Panc1 (cell line): ENCODE data around the gene KIF23.

Experiments
- POLR2AphosphoS5 ChIP-seq: IDR thresholded peaks from 2 replicates; pipeline ENCODE4 v1.6.1; 2012; ENCODE audit warnings: mild to moderate bottlenecking, low read depth, low read length, moderate library complexity
- TF ChIP-seq, protein P1 (sequence below): fragments of 450-650 bp; IDR thresholded peaks from 2 replicates; pipeline ENCODE4 v1.5.1; 2017; ENCODE audit warnings: mild to moderate bottlenecking
- TF ChIP-seq, protein P2 (sequence below), 2 experiments: IDR thresholded peaks; 2 replicates each; pipeline ENCODE4 v1.6.1; 2011 to 2012; ENCODE audit warnings: low read depth in 2 of 2, control low read depth in 1 of 2, low read length in 1 of 2, mild to moderate bottlenecking in 1 of 2, moderate library complexity in 1 of 2; ENCODE audit not compliant: insufficient read depth in 1 of 2

DNA sequence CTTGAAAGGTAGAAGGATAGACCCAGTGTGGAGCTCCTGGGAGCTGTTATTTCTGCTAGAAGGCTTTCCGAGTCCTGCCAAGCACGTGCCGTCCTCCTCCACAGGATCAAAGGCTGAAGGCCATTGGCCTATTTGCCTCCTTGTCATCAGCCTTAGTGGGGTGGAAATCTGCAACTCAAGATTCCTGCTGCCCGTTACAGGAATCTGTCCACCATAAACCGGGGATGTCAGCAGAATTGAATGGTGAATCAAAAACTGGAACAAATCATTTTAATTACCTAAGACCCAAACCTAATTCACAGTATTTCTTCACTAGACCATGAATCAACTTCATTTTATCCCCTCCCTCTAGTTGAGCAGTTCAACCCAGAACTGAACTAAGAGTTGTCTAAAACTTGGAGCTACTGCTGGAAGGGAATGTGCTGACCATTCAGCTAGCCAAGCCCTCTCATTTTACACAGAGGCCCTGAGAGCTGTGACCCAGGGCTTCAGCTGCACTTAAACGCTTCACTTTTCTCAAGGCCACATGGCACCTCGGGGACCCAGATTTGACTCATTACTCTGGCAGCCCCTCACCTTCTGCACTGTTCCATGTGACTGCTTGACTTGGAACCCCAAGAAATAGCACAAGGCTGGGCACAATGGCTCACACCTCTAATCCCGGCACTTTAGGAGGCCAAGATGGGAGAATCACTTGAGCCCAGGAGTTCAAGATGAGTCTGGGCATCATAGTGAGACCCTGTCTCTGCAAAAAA is 36.8 kb upstream of the KIF23 start:
- TF ChIP-seq, protein P1, sequence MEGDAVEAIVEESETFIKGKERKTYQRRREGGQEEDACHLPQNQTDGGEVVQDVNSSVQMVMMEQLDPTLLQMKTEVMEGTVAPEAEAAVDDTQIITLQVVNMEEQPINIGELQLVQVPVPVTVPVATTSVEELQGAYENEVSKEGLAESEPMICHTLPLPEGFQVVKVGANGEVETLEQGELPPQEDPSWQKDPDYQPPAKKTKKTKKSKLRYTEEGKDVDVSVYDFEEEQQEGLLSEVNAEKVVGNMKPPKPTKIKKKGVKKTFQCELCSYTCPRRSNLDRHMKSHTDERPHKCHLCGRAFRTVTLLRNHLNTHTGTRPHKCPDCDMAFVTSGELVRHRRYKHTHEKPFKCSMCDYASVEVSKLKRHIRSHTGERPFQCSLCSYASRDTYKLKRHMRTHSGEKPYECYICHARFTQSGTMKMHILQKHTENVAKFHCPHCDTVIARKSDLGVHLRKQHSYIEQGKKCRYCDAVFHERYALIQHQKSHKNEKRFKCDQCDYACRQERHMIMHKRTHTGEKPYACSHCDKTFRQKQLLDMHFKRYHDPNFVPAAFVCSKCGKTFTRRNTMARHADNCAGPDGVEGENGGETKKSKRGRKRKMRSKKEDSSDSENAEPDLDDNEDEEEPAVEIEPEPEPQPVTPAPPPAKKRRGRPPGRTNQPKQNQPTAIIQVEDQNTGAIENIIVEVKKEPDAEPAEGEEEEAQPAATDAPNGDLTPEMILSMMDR = no peak
- TF ChIP-seq POLR2AphosphoS5 = no peak
- TF ChIP-seq, protein P2, sequence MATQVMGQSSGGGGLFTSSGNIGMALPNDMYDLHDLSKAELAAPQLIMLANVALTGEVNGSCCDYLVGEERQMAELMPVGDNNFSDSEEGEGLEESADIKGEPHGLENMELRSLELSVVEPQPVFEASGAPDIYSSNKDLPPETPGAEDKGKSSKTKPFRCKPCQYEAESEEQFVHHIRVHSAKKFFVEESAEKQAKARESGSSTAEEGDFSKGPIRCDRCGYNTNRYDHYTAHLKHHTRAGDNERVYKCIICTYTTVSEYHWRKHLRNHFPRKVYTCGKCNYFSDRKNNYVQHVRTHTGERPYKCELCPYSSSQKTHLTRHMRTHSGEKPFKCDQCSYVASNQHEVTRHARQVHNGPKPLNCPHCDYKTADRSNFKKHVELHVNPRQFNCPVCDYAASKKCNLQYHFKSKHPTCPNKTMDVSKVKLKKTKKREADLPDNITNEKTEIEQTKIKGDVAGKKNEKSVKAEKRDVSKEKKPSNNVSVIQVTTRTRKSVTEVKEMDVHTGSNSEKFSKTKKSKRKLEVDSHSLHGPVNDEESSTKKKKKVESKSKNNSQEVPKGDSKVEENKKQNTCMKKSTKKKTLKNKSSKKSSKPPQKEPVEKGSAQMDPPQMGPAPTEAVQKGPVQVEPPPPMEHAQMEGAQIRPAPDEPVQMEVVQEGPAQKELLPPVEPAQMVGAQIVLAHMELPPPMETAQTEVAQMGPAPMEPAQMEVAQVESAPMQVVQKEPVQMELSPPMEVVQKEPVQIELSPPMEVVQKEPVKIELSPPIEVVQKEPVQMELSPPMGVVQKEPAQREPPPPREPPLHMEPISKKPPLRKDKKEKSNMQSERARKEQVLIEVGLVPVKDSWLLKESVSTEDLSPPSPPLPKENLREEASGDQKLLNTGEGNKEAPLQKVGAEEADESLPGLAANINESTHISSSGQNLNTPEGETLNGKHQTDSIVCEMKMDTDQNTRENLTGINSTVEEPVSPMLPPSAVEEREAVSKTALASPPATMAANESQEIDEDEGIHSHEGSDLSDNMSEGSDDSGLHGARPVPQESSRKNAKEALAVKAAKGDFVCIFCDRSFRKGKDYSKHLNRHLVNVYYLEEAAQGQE (IDR thresholded peaks at IDR 0.05; ENCODE audit: insufficient read depth in 1 of 2, low read depth in 2 of 2, low read length in 1 of 2) = no peak
